Measurements from ENCODE around the gene JCHAIN. TPM values are rescaled to one million over a fixed set of nuclear protein-coding genes. Genes with fewer than 3 reads are reported as not detected.

JCHAIN gene
- total RNA-seq (100 to 1,000 TPM; 131 to 276 TPM), polyA plus RNA-seq (10 to 100 TPM; 18.3 to 91.8 TPM)
- long read RNA-seq, donor 1 = 0 reads
- long read RNA-seq, donor 2 = 0 reads
- long read RNA-seq, donor 3 = 0 reads
- long read RNA-seq, donor 4 = 0 reads
- long read RNA-seq, donor 5 = 0 reads

GRCh38 chr4:70666369-70666768, at the start of gene JCHAIN:
TSS of gene JCHAIN (minus strand) at chr4:70666508. CDS start at chr4:70666490, 18 bp downstream.
- Histone ChIP-seq H3K9ac (ENCODE audit: insufficient read depth in 1 of 2, low read length in 2 of 2) (no peak within 1 kb of the TSS), H3K4me3 (no peak within 1 kb of the TSS), H3K27ac (ENCODE audit: low read depth in 1 of 2, low read length in 1 of 2) (no peak within 1 kb of the TSS), H3K4me1 (ENCODE audit: control insufficient read depth in 5 of 5, insufficient read depth in 5 of 5, low read length in 5 of 5) (peaks cover 0 to 9% (median 5%) of the 10 kb centered on the region in 5 donors), H3K9me3 (ENCODE audit: control insufficient read depth in 4 of 4, insufficient read depth in 3 of 4, low read length in 3 of 4) (no peaks in the 10 kb centered on the region), H3K36me3 (ENCODE audit: control insufficient read depth in 4 of 4, insufficient read depth in 4 of 4, low read length in 4 of 4) (no peaks in the 10 kb centered on the region), H3K27me3 (ENCODE audit: control insufficient read depth in 3 of 3, insufficient read depth in 3 of 3, low read length in 2 of 3) (no peaks in the 10 kb centered on the region)
- ATAC-seq (ENCODE audit: insufficient read depth, low FRiP score) = no peak
- no peak for TF ChIP-seq CTCF (IDR thresholded peaks at IDR 0.05; ENCODE audit: control extremely low read depth, extremely low read depth)
- WGBS, 2 donors = 67 to 84% methylated on average over 1 of the region's 1 CpG
- DNase-seq = no peak

- H3K4me1 ChIP-seq (ENCODE audit: control insufficient read depth in 5 of 5, insufficient read depth in 5 of 5, low read length in 5 of 5) = peaks cover 0 to 5% (median 0%) of the 10 kb centered on the region in 5 donors
These were observed 48.8 kb upstream of the JCHAIN start for GRCh38 chr4:70715097-70715496.

GRCh38 chr4:70714079-70714887, 48.0 kb upstream of the JCHAIN start:
- Histone ChIP-seq H3K4me1 (ENCODE audit: control insufficient read depth in 5 of 5, insufficient read depth in 5 of 5, low read length in 5 of 5) (peaks cover 0 to 5% (median 0%) of the 10 kb centered on the region in 5 donors), H3K27me3 (ENCODE audit: control insufficient read depth in 3 of 3, insufficient read depth in 3 of 3, low read length in 2 of 3) (no peaks in the 10 kb centered on the region), H3K4me3 (no peak overlapping the region), H3K36me3 (ENCODE audit: control insufficient read depth in 4 of 4, insufficient read depth in 4 of 4, low read length in 4 of 4) (no peaks in the 10 kb centered on the region), H3K9me3 (ENCODE audit: control insufficient read depth in 4 of 4, insufficient read depth in 3 of 4, low read length in 3 of 4) (no peaks in the 10 kb centered on the region), H3K9ac (ENCODE audit: insufficient read depth in 1 of 2, low read length in 2 of 2) (no peak overlapping the region), H3K27ac (ENCODE audit: low read depth in 1 of 2, low read length in 1 of 2) (peak overlapping the region in 1 of 2 donors; percentile 35)
- WGBS, 2 donors = 66 to 83% methylated on average over 5 of the region's 5 CpGs
- DNase-seq (no peak), ATAC-seq (ENCODE audit: insufficient read depth, low FRiP score) (no peak)
- no peak for TF ChIP-seq CTCF (IDR thresholded peaks at IDR 0.05; ENCODE audit: control extremely low read depth, extremely low read depth)

More at GRCh38 chr4:70715097-70715496, 48.8 kb upstream of the JCHAIN start:
- DNase-seq (no peak), ATAC-seq (ENCODE audit: insufficient read depth, low FRiP score) (no peak)
- Histone ChIP-seq H3K27me3 (ENCODE audit: control insufficient read depth in 3 of 3, insufficient read depth in 3 of 3, low read length in 2 of 3) (no peaks in the 10 kb centered on the region), H3K9me3 (ENCODE audit: control insufficient read depth in 4 of 4, insufficient read depth in 3 of 4, low read length in 3 of 4) (no peaks in the 10 kb centered on the region), H3K36me3 (ENCODE audit: control insufficient read depth in 4 of 4, insufficient read depth in 4 of 4, low read length in 4 of 4) (no peaks in the 10 kb centered on the region), H3K9ac (ENCODE audit: insufficient read depth in 1 of 2, low read length in 2 of 2) (no peak overlapping the region), H3K4me3 (no peak overlapping the region), H3K27ac (ENCODE audit: low read depth in 1 of 2, low read length in 1 of 2) (no peak overlapping the region)
- no peak for TF ChIP-seq CTCF (IDR thresholded peaks at IDR 0.05; ENCODE audit: control extremely low read depth, extremely low read depth)
- WGBS, 2 donors = 79 to 82% methylated on average over 6 of the region's 6 CpGs

Data from lung (tissue), 16 donors.